ENCODE data around the gene GIN1.

- TF ChIP-seq CTCF (IDR thresholded peaks at IDR 0.05) (no peak), POLR2A (IDR thresholded peaks at IDR 0.05) (no peak)
Measured at GRCh38 chr5:103128202-103128601, 8.3 kb upstream of the GIN1 start.

Data from suprapubic skin (tissue), 3 donors.